GM20000 (cell line): ENCODE results near the gene PTPRM.

ENCODE experiments used
- DNase-seq: peaks from one replicate; pipeline ENCODE4 v3.0.0; 2012; ENCODE audit warnings: low spot score
- CTCF ChIP-seq: IDR thresholded peaks from 2 replicates; pipeline ENCODE4 v1.5.1; 2012; ENCODE audit warnings: mild to moderate bottlenecking, control low read depth; ENCODE audit errors: extremely low read depth, missing control alignments

The PTPRM gene

DNA sequence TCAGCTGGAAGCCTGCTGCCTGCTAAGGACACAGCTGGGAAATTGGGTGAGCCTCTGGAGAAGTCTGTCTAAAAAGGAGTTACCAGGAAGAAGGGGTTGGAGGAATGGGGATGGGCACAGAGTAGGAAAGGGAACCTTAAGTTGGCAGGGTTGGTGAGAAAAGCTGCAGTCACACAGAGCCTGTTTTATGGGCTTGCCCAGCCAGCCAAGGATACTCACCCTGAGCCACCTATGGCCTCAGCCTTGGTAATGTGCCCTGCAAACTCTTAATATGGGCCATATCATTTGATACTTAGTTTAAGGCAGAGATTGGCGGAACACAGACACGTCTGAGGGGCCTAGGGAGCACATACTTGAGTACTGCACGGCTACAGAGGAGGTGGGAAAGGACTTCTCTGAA, 623.9 kb downstream of the PTPRM start:
- TF ChIP-seq CTCF, result no peak
- no peak for DNase-seq

GRCh38 chr18:8194431-8194830, 627.3 kb downstream of the PTPRM start:
- no peak for DNase-seq
- no peak for TF ChIP-seq CTCF

GRCh38 chr18:8196238-8196637, 629.1 kb downstream of the PTPRM start:
- no peak for DNase-seq
- TF ChIP-seq CTCF, result no peak

GRCh38 chr18:8197499-8197898, 630.4 kb downstream of the PTPRM start:
- TF ChIP-seq CTCF, result no peak
- DNase-seq, result no peak

GRCh38 chr18:8207996-8208395, 640.9 kb downstream of the PTPRM start:
- DNase-seq, result no peak
- no peak for TF ChIP-seq CTCF

- no peak for TF ChIP-seq CTCF
- DNase-seq, result no peak
Observed at GRCh38 chr18:8208716-8209115, 641.6 kb downstream of the PTPRM start.

DNA sequence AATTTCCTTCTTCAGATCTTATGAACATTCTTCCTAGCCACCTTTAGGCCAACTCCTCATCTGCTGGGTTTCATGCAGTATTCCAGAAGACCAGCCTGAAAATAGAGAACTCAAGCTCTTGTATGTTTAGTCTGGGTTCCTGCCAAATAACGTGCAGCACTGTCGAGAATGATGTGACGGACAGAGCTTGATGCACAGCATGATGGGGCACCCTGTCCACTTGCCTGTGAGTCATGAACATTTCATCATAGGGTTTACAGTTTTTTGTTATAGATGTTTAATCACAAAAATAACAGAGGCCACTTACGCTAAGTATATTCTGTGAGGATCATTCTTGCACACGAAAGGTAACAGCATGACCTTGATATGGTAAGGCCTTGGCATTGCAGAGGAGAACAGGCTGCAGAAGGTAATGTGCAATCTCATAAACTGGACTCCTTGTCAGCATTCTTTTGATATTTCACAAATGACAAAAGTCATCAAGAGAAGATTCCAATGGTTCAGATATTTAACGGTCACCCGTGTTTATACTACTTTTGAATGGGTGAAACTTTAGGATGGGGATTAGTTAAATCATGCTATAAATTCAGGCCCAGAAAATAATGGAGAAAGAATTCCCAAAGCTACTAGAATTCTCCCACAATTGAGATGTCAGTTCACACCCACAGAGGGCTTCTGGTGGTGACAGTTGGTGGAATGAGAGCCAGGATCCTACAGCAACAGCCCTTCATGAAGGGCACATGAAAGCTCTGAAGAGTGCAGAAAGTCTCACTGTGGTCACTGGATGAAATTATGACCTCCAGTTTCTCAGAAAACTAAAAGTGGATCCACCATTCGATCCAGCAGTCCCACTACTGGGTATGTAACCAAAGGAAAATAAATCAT, 646.0 kb downstream of the PTPRM start:
- no peak for DNase-seq

More for the DNA sequence above, 646.0 kb downstream of the PTPRM start:
- no peak for TF ChIP-seq CTCF
